H1 (cell line): ENCODE measurements around the gene IPO11. TPM values are rescaled to one million over a fixed set of nuclear protein-coding genes. Genes with fewer than 3 reads are reported as not detected.

ENCODE experiments used
- CBX5 ChIP-seq: fragments of 300-800, 300-1000 bp; sonication (generic); IDR thresholded peaks from 2 replicates; pipeline ENCODE4 v1.7.1; 2016; ENCODE audit warnings: antibody characterized with exemption, low read length, low read depth
- JUN ChIP-seq: IDR thresholded peaks from 2 replicates; pipeline ENCODE4 v1.6.1; 2011; ENCODE audit warnings: low read depth, mild to moderate bottlenecking, improper control_type of control experiment, low read length
- PHF8 ChIP-seq: fragments of 200-600 bp; sonication (generic); conservative IDR thresholded peaks from 2 replicates; pipeline ENCODE4 v1.7.1; 2012; ENCODE audit warnings: low read depth, mild to moderate bottlenecking, inconsistent platforms, low read length, moderate library complexity
- POLR2AphosphoS5 ChIP-seq: IDR thresholded peaks from 2 replicates; pipeline ENCODE4 v1.6.1; 2011; ENCODE audit warnings: low read depth, low read length
- RNF2 ChIP-seq: fragments of 200-900, 300-1000 bp; sonication (generic); IDR thresholded peaks from 2 replicates; pipeline ENCODE4 v1.7.1; 2016; ENCODE audit warnings: borderline replicate concordance, low read depth, mild to moderate bottlenecking, antibody characterized with exemption, low read length; ENCODE audit not compliant: poor library complexity, severe bottlenecking; ENCODE audit errors: missing control alignments
- SRF ChIP-seq: IDR thresholded peaks from 2 replicates; pipeline ENCODE4 v1.6.1; 2011; ENCODE audit warnings: mild to moderate bottlenecking, low read depth, low read length, moderate library complexity
- TCF12 ChIP-seq: IDR thresholded peaks from 2 replicates; pipeline ENCODE4 v1.6.1; 2011; ENCODE audit warnings: low read depth, mild to moderate bottlenecking, low read length
- polyA plus RNA-seq, 7 experiments: library from polyadenylated mRNA; depleted of rRNA in 3 of 7; stranded (reverse) in 5 of 7; unstranded in 2 of 7; fragments of >200 nt in 5 of 7; fragments of 200-250 nt in 2 of 7; gene quantifications; 1 replicate in 5 of 7; 2 replicates in 1 of 7; 4 replicates in 1 of 7; pipeline versions ENCODE4 v1.2.1 to v1.2.3, GENCODE V29; 2011 to 2013; ENCODE audit warnings: missing spikeins in 2 of 7, mixed read lengths in 2 of 7
- total RNA-seq: library from RNA; stranded (reverse); fragmentation: NEBNext Ultra II Directional; extraction: Animal tissue kit (Norgen Biotek cat#: 25700); gene quantifications from 2 replicates; pipeline ENCODE4 v1.2.1, GENCODE V29; 2021

The IPO11 gene
- total and polyA plus RNA-seq, 2 of the 8 experiments (the other 6 are each of a cell fraction or from before 2014, with no cell fraction given), result 23.6 to 64.4 TPM

- TF ChIP-seq RNF2 (no peak), TCF12 (no peak), CBX5 (no peak), PHF8 (no peak), JUN (no peak), POLR2AphosphoS5 (no peak), SRF (no peak)
Observed at GRCh38 chr5:62547945-62548630, 135.5 kb downstream of the IPO11 start (continued).
